GM19372 (cell line): ENCODE data around the gene SLC22A4.

Experiments used
- ATAC-seq: cut with Tn5 transposase; IDR thresholded peaks from one replicate; pipeline ENCODE4 v1.9.1; 2021; ENCODE audit warnings: mild to moderate bottlenecking, low read depth, moderate library complexity; ENCODE audit not compliant: unreplicated experiment

Gene SLC22A4

GRCh38 chr5:132272311-132273210 is 21.6 kb upstream of the SLC22A4 start:
- ATAC-seq, result no peak

GRCh38 chr5:132273631-132274030 is 20.6 kb upstream of the SLC22A4 start:
- ATAC-seq, result no peak

- no peak for ATAC-seq
These were observed 20.0 kb upstream of the SLC22A4 start for GRCh38 chr5:132274050-132274792.

DNA sequence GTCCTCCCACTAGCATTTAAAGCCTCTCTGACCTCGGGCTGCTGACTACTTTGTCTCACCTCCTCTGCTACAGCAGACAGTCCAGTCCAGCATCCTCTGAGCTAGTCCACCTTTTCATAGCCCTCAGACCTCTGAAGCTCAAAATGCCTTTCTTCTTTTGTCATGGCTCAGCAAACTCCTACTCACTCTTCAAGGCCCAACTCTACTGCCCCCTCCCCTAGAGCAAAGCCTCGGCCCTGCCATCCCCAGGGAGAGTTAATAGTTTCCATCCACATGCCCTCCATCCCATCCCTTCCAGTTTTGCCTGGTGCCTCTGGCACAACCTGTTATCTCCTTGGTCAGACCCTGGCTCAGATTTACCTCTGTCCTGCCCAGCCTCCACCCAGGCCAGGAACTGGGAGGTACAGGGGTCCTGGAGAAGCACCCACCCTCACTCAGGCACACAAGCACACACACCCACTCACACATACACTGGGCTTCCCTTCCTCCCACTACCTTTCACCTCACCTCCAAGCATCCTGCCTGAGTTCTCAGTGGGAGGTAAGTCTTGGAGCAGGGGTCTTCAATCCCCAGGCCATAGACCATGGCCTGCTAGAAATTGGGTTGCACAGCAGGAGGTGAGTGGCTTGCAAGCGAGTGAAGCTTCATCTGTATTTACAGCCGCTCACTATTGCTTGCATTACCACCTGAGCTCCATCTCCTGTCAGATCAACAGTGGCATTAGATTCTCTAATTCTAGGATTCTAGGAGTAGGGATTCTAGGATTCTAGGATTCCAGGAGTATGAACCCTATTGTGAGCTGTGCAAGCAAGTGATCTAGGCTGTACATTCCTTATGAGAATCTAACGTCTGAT is 18.6 kb upstream of the SLC22A4 start:
- no peak for ATAC-seq

DNA sequence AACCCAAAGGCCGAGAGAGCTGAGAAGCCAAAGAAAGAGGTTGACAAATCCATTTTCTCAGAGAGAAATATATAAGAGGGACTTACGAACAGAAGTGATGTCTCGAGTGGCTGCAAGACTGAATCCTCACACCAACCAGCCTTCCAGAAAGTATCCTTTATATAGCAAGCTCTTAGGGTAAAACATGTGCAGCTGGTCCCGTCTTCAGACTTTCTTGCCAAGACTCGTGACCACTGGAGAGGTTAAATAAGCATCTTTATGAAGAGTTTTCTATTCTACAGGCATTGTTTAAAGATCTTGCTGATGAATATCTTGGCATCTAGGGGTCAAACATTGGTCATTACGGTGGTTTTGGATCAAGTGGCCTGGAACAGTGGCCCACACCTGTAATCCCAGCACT is 16.9 kb upstream of the SLC22A4 start:
- no peak for ATAC-seq

DNA sequence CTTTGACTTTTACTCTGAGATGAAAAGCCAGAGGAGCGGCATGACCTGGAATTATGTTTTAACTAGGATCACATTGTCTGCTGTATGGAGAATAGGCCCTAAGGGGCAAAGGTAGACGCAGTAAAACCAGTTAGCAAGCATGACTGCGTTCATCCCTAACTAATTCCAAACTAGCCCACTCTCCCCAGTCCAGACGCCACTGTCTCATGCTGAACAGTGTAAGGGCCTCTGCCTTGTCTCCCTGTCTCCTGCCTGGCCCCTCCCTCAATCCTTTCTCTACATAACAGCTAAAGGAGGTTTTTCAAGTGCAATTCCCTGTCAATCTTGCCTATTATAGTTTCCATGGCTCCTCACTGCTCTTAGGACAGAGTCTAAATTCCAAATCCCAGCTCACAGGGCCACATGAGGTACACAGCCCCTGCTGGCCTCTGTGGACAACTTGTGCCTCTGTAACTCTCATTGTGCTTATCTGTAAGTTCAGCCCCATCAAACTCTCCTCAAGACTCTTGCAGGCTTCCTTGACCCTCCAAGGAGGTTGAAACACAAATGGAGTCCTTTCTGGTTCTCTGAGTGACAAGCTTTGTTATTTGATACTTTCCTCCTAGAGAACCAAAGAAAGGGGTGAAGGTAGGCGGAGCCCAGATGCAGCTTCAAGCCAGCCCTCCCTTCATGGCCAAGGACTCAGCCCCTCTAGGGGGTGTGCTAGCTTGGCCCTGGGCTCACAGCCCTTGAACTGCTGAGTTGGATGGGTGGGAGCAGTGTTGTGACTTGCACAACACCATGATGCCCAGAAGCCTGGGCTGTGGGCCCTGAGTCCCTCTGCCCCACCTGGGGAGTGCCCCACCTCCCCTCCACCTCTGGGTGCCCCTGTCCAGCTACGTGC is 16.0 kb upstream of the SLC22A4 start:
- no peak for ATAC-seq

GRCh38 chr5:132279801-132280200 is 14.4 kb upstream of the SLC22A4 start:
- no peak for ATAC-seq

DNA sequence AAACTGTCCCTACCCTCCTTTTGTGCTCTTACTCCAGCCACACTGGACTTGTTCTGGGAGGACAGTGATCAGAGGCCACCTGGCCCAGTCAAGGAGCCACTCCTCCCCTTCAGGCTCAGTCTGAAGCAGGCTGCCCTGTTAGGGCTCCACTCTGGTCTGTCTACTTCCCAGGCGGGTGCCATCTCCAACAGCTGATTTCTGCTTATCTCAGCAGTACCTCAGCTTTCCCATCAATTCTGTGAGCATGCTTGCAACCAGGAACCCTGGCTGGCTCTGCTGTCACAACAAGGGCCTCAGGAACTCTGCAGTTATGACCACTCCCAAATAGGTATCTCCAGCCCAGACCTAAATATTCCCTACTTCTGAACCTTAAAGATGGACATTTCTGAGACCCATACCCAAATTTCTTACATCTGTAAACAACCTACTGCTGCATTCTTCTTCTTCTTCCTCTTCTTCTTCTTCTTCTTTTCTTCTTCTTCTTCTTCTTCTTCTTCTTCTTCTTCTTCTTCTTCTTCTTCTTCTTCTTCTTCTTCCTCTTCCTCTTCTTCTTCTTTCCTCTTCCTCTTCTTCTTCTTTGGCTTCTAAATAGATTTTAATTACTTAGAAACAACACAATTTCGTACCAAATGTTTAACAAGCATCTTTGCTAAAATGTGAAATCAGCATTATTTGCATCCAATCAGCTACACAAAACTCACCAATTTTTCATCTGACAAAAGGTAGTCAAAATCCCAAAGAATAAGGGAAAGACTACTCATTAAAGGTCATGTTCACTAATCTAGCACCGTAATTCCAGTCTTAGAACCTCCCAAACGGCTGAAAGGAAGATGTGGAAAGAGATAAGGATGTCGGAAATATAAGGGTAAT is 13.6 kb upstream of the SLC22A4 start:
- no peak for ATAC-seq

DNA sequence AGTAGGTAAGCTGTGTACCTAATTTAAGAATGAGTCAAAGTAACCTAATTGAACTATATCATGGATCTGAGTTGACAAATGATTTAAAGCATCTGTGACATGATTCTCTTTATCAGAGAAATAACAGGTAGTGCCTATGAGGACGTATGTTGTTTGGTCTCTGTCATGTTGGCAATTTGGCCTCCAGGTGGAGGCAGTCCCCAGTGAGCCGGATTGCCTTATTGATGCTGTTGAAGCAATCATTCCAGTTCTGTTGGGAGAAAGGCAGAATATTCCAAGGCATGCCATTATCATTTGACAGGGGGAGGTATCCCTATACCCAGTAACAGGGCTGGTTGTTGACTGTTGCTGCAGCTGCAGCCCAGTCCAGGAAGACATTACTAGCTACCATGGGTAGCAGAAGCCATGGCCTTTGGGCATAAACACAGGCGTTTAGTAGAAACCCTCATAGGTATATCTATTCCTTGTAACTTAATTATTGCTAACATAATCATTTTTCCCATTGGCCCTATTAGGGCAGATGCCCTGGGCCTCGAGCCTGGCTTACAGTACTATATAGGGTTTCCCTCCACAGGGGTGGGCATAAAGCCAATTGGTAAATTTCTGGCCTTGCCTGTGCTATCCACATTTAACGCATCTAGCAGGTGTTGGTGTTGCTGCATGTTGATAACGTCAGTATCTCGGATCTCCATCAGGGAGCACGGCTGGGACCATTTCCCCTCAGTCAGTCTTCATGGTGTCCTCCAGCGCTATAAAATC is 12.2 kb upstream of the SLC22A4 start:
- ATAC-seq, result no peak

- no peak for ATAC-seq
These were observed 10.7 kb upstream of the SLC22A4 start for GRCh38 chr5:132283423-132284043.

DNA sequence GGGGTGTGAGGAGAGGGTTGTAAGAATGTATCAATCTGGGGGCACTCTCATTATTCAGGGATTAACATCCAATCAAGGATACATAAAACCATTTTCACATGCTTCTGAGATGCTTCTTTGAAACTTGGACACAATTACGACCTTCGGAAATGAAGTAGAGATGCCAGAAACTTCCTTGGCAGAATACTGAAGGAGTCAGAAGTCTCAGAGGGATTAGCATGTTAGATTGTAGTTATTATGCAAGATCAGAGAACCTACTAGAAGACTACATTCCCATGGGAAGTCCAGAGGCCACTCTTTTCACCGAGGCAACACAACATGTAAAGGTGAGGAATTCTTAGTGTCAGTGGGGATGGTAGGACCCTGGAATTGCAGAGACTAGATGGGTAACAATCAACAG is 5.1 kb upstream of the SLC22A4 start:
- no peak for ATAC-seq

- no peak for ATAC-seq
These were observed 3.2 kb upstream of the SLC22A4 start for GRCh38 chr5:132291026-132291425.

DNA sequence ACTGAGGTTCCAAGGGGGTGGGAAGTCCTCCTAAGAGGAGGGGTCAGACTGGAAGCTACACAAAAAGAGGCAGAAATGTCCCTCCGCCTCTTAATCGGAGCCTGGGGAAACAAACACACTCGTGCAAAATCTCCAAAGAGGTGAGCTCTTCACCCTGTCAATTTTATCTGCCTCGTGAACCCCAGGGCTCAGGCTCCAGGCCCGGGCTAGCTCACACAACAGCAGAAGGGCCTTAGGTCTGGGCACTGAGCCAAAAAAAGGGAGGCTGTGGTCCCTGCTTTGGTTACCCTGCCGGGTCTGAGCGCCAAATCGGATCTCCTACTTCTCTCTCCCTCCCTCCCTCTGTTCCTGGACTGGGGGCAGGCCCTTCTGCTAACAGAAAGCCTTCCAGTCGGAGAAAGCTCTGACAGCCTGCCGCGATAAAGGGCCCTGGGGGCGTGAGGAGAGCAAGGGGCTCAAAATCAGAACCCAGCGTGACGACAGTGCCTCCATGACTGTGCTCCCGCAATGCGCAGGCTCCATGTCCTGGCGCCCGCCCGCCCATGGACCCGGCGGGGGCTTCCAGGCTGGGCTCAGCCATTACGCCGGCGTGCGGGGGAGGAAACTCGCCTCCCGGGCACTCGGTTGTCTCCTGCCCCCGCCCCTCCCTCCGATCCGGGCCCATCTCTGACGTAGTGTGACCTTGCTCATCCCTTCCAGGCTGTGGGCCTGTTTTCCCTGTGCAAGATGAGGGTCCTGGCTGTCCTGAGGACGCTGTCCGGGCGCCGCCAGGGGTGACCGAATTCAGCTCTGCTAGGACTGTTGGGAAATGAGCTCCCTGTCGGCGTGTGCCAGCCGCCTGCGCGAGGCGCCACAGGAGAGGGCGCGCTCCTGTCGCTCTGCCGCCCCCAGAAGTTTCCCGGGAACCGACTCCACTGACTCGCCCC is 865 bp upstream of the SLC22A4 start:
- peak; percentile 30 for ATAC-seq

DNA sequence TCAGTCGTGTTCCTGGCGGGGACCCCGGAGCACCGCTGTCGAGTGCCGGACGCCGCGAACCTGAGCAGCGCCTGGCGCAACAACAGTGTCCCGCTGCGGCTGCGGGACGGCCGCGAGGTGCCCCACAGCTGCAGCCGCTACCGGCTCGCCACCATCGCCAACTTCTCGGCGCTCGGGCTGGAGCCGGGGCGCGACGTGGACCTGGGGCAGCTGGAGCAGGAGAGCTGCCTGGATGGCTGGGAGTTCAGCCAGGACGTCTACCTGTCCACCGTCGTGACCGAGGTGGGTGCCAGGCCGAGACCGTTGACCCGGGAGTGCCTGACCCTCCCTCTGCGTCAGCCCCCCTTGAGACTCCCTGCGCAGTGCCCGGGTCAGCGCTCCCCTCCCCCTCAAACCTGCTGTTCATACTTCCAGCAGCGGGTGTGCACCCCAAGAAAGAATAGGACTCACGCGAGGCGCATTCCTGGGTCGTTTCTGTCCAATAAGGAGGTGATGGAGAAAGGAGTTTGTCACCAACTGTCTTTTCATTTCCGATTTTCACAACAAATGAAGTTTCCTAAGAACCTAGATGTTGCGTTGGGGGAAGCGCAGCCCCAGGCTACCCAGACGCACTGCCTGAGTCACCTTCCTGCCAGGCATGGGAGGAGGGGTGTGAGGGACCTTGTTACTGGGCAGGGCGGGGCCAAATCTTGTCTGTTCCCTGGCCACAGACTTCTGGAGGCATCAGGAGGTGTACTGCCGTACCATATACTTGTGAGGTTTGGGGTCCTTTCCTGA is 722 bp downstream of the SLC22A4 start:
- ATAC-seq, result peak; percentile 8

DNA sequence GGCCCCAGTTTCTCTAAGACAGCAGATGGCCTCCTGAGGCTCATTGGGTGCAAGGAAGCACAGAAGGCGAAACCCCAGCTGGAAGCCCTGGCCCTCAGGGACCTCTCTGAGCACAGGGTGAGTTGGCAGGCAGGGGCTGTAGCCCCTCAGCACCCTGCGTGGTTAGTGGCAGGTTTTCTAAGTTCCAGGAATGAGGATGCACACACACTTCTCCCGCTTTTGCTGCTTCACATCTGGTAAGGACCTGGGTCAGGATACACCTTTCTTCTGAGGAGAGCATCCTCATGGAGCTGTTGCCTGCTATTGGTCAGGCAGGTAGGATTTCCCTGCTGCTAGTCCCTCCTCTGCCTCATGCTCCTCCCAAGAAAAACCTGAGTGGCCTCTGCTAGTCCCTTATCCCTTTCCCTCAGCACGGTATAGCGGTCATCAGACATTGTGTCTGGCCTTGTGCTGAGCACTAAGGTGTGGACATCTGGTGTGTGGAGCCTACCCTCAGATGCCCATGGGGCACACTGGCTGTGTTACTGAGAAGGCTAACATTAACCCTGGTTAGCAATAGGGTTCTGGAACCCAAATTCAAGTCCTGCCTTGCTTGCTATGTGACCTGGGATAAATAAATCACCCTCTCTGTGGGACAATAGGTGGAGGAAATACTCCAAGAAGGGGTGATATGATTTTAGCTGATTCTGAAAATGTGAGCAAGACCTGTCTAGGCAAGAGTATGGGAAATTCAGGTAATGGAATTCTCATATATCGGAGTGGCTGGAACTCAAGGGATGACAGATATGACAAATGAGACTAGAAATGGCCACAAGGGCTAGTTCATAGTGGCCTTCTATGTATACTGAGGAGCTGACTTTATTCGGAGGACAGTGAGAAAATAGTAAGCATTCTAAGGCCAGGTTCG is 1.6 kb downstream of the SLC22A4 start:
- no peak for ATAC-seq
